ENCODE data around the gene DYNC2H1.

DYNC2H1 gene

DNA sequence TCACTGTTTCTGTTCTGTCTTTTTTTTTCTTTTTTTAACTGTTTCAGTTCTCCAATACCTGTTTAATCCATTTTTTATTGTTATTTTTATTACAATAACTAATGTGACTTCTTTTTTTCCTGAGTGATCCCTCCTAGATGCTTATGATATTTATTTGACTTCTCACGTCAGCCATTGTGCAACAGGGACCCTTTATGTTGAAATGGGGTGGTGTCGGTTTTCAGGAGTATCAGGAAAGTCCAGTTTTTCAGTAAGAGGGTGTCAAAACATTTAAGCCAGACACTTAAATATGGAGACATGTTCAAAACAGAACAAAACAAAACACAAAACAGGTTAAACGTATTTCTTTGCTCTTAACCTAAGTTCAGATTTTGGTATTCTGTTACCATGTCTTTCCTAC, 418.8 kb downstream of the DYNC2H1 start:
- ChIA-PET POLR2A (no interaction called here), CTCF (interaction anchor here (1.1 kb wide), 1 partner anchor 11 kb away, joined by 3 read pairs; no protein-coding TSS in a partner anchor)
- no peaks in the 10 kb centered on the region for H3K36me3 ChIP-seq (ENCODE audit: control insufficient read depth in 2 of 2, insufficient read depth in 1 of 2, low read length in 2 of 2)
- H3K4me1 ChIP-seq (ENCODE audit: control insufficient read depth, insufficient read depth, low read length): no peaks in the 10 kb centered on the region
- H3K27ac ChIP-seq (ENCODE audit: extremely low read depth, low read depth, low read length): no peak overlapping the region
- no peaks in the 10 kb centered on the region for H3K9me3 ChIP-seq (ENCODE audit: control insufficient read depth, insufficient read depth, low read depth, low read length)
- no peak for TF ChIP-seq ZNF677 (tag by site-specific recombination; IDR thresholded peaks at IDR 0.05)
- no peak for TF ChIP-seq ZNF2 (tag by site-specific recombination; IDR thresholded peaks at IDR 0.05)
- TF ChIP-seq ZNF112 (tag by site-specific recombination; IDR thresholded peaks at IDR 0.05): no peak
- no peak for TF ChIP-seq HOXD13 (CRISPR knock-in tag; IDR thresholded peaks at IDR 0.05; ENCODE audit: borderline replicate concordance)
- no peak overlapping the region for H3K4me3 ChIP-seq (ENCODE audit: low read depth, low read length)

DNA sequence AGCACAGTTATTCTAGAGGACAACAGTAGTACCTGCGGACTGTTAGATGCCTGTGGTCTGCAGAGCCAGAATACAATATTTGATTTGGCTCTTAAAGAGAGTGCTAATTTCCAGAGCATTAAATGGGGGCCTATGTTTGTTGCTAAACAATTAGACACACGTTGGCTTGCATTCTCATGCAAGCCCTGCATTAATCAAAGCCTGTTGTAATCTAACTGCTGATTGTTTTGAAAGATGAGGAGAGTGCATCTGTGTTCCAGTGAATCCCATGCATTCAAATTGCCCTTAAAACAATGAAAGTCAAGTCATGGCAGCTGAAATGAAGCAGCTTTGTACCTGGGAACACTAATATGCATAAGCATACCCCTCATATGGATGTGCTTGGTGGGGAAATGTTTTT, 419.4 kb downstream of the DYNC2H1 start:
- Histone ChIP-seq H3K27ac (ENCODE audit: extremely low read depth, low read depth, low read length) (no peak overlapping the region), H3K9me3 (ENCODE audit: control insufficient read depth, insufficient read depth, low read depth, low read length) (no peaks in the 10 kb centered on the region), H3K36me3 (ENCODE audit: control insufficient read depth in 2 of 2, insufficient read depth in 1 of 2, low read length in 2 of 2) (no peaks in the 10 kb centered on the region), H3K4me3 (ENCODE audit: low read depth, low read length) (no peak overlapping the region), H3K4me1 (ENCODE audit: control insufficient read depth, insufficient read depth, low read length) (no peaks in the 10 kb centered on the region)
- CTCF ChIA-PET: interaction anchor here (1.1 to 1.4 kb wide), 2 partner anchors 9 to 11 kb away, joined by 3 to 5 read pairs; no protein-coding TSS in a partner anchor
- TF ChIP-seq ZNF350 (tag by site-specific recombination; IDR thresholded peaks at IDR 0.05) (no peak), ZSCAN23 (tag by site-specific recombination; IDR thresholded peaks at IDR 0.05) (no peak), SCRT1 (tag by site-specific recombination; IDR thresholded peaks at IDR 0.05; ENCODE audit: borderline replicate concordance) (no peak), ZNF140 (tag by site-specific recombination; IDR thresholded peaks at IDR 0.05) (no peak), ZNF221 (tag by site-specific recombination; IDR thresholded peaks at IDR 0.05; ENCODE audit: borderline replicate concordance) (no peak), ZNF10 (tag by site-specific recombination; IDR thresholded peaks at IDR 0.05) (no peak), ZNF654 (tag by site-specific recombination; IDR thresholded peaks at IDR 0.05; ENCODE audit: low read depth) (no peak), ZBTB1 (tag by site-specific recombination; IDR thresholded peaks at IDR 0.05) (no peak), KLF7 (tag by site-specific recombination; IDR thresholded peaks at IDR 0.05; ENCODE audit: borderline replicate concordance) (no peak), ZNF223 (tag by site-specific recombination; IDR thresholded peaks at IDR 0.05) (no peak)
- TF ChIP-seq, protein P1, sequence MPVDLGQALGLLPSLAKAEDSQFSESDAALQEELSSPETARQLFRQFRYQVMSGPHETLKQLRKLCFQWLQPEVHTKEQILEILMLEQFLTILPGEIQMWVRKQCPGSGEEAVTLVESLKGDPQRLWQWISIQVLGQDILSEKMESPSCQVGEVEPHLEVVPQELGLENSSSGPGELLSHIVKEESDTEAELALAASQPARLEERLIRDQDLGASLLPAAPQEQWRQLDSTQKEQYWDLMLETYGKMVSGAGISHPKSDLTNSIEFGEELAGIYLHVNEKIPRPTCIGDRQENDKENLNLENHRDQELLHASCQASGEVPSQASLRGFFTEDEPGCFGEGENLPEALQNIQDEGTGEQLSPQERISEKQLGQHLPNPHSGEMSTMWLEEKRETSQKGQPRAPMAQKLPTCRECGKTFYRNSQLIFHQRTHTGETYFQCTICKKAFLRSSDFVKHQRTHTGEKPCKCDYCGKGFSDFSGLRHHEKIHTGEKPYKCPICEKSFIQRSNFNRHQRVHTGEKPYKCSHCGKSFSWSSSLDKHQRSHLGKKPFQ (tag by site-specific recombination; IDR thresholded peaks at IDR 0.05): no peak
- TF ChIP-seq, protein P2, sequence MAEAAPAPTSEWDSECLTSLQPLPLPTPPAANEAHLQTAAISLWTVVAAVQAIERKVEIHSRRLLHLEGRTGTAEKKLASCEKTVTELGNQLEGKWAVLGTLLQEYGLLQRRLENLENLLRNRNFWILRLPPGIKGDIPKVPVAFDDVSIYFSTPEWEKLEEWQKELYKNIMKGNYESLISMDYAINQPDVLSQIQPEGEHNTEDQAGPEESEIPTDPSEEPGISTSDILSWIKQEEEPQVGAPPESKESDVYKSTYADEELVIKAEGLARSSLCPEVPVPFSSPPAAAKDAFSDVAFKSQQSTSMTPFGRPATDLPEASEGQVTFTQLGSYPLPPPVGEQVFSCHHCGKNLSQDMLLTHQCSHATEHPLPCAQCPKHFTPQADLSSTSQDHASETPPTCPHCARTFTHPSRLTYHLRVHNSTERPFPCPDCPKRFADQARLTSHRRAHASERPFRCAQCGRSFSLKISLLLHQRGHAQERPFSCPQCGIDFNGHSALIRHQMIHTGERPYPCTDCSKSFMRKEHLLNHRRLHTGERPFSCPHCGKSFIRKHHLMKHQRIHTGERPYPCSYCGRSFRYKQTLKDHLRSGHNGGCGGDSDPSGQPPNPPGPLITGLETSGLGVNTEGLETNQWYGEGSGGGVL (tag by site-specific recombination; IDR thresholded peaks at IDR 0.05): no peak
- POLR2A ChIA-PET: no interaction called here

DNA sequence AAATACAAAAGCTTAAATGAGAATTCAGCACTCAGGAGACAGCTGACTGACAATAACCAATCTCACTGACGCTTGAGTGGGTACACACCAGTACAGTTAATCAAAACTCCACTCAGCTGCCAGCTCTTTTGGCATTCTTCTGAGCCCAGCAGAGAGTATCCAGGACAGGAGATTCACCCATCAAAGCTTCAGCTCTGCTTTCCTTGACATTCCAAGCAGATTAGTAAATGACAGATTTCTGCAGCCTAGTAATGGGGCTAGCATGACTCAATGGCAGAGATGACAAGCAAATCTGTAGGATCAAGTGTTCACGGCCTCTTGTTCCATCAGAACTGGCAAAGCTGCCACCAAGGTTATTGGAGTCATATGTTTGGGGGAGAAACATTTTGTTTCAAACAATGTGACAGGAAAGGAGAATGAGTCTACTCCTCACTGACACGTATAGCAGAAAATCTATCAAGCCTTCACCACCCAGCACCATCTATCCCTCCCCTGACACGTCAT, 420.0 kb downstream of the DYNC2H1 start:
- ChIA-PET CTCF (interaction anchor here (1.1 to 1.4 kb wide), 2 partner anchors 9 to 10 kb away, joined by 3 to 5 read pairs; no protein-coding TSS in a partner anchor), POLR2A (no interaction called here)
- H3K4me1 ChIP-seq (ENCODE audit: control insufficient read depth, insufficient read depth, low read length): no peaks in the 10 kb centered on the region
- no peak overlapping the region for H3K27ac ChIP-seq (ENCODE audit: extremely low read depth, low read depth, low read length)
- H3K9me3 ChIP-seq (ENCODE audit: control insufficient read depth, insufficient read depth, low read depth, low read length): no peaks in the 10 kb centered on the region
- no peak overlapping the region for H3K4me3 ChIP-seq (ENCODE audit: low read depth, low read length)
- TF ChIP-seq ZBTB8A (tag by site-specific recombination; IDR thresholded peaks at IDR 0.05) (no peak), ZEB2 (tag by site-specific recombination; IDR thresholded peaks at IDR 0.05) (no peak), KLF8 (tag by site-specific recombination; IDR thresholded peaks at IDR 0.05) (no peak), ZSCAN30 (tag by site-specific recombination; IDR thresholded peaks at IDR 0.05) (no peak), ZNF549 (tag by site-specific recombination; IDR thresholded peaks at IDR 0.05) (no peak), ZNF658 (tag by site-specific recombination; IDR thresholded peaks at IDR 0.05) (no peak), HOXA7 (CRISPR knock-in tag; IDR thresholded peaks at IDR 0.05; ENCODE audit: borderline replicate concordance) (no peak), PRDM2 (tag by site-specific recombination; IDR thresholded peaks at IDR 0.05; ENCODE audit: borderline replicate concordance) (no peak), ZNF585B (tag by site-specific recombination; IDR thresholded peaks at IDR 0.05) (no peak)
- no peaks in the 10 kb centered on the region for H3K36me3 ChIP-seq (ENCODE audit: control insufficient read depth in 2 of 2, insufficient read depth in 1 of 2, low read length in 2 of 2)
